ENCODE results near the gene IMMP2L.

Gene IMMP2L

GRCh38 chr7:111098011-111098925 is 464.0 kb downstream of the IMMP2L start:
- no peak overlapping the region for H3K4me3 ChIP-seq (replicated peaks; ENCODE audit: low read depth, low read length)
- DNase-seq (ENCODE audit: low read depth): peak; percentile 64

GRCh38 chr7:111096997-111097396 is 465.3 kb downstream of the IMMP2L start:
- no peak overlapping the region for H3K4me3 ChIP-seq (replicated peaks; ENCODE audit: low read depth, low read length)
- no peak for DNase-seq (ENCODE audit: low read depth)
- TF ChIP-seq CTCF (IDR thresholded peaks at IDR 0.05; ENCODE audit: low read length, missing control alignments): no peak

More at GRCh38 chr7:111098011-111098925, 464.0 kb downstream of the IMMP2L start:
- TF ChIP-seq CTCF (IDR thresholded peaks at IDR 0.05; ENCODE audit: low read length, missing control alignments): peak; percentile 71

GRCh38 chr7:111094419-111094818 is 467.9 kb downstream of the IMMP2L start:
- no peak overlapping the region for H3K4me3 ChIP-seq (replicated peaks; ENCODE audit: low read depth, low read length)
- no peak for DNase-seq (ENCODE audit: low read depth)
- TF ChIP-seq CTCF (IDR thresholded peaks at IDR 0.05; ENCODE audit: low read length, missing control alignments): no peak

- no peak overlapping the region for H3K4me3 ChIP-seq (replicated peaks; ENCODE audit: low read depth, low read length)
- DNase-seq (ENCODE audit: low read depth): no peak
- TF ChIP-seq CTCF (IDR thresholded peaks at IDR 0.05; ENCODE audit: low read length, missing control alignments): no peak
Measured at GRCh38 chr7:111093496-111093895, 468.8 kb downstream of the IMMP2L start.

- no peak for DNase-seq (ENCODE audit: low read depth)
- TF ChIP-seq CTCF (IDR thresholded peaks at IDR 0.05; ENCODE audit: low read length, missing control alignments): no peak
- no peak overlapping the region for H3K4me3 ChIP-seq (replicated peaks; ENCODE audit: low read depth, low read length)
Measured at GRCh38 chr7:111092406-111093236, 469.7 kb downstream of the IMMP2L start.

- no peak for TF ChIP-seq CTCF (IDR thresholded peaks at IDR 0.05; ENCODE audit: low read length, missing control alignments)
- H3K4me3 ChIP-seq (replicated peaks; ENCODE audit: low read depth, low read length): peak overlapping the region; percentile 47
- DNase-seq (ENCODE audit: low read depth): no peak
Measured at GRCh38 chr7:111091593-111092358, 470.5 kb downstream of the IMMP2L start.

All from fibroblast of pulmonary artery (primary cell).